Measurements from ENCODE around the gene SLN.

The SLN gene

GRCh38 chr11:107719073-107719472 is 7.2 kb upstream of the SLN start:
- no peak for TF ChIP-seq CTCF (IDR thresholded peaks at IDR 0.05)
- H3K4me1 ChIP-seq (ENCODE audit: control insufficient read depth in 1 of 2, insufficient read depth in 1 of 2, low read depth in 1 of 2, low read length in 1 of 2), result no peaks in the 10 kb centered on the region
- H3K27ac ChIP-seq, result no peak overlapping the region
- no peak overlapping the region for H3K4me3 ChIP-seq (ENCODE audit: low read depth in 1 of 2, low read length in 1 of 2)
- H3K27me3 ChIP-seq, result peaks cover 16% of the 10 kb centered on the region
- H3K36me3 ChIP-seq, result no peaks in the 10 kb centered on the region
- H3K9me3 ChIP-seq, result no peaks in the 10 kb centered on the region

DNA sequence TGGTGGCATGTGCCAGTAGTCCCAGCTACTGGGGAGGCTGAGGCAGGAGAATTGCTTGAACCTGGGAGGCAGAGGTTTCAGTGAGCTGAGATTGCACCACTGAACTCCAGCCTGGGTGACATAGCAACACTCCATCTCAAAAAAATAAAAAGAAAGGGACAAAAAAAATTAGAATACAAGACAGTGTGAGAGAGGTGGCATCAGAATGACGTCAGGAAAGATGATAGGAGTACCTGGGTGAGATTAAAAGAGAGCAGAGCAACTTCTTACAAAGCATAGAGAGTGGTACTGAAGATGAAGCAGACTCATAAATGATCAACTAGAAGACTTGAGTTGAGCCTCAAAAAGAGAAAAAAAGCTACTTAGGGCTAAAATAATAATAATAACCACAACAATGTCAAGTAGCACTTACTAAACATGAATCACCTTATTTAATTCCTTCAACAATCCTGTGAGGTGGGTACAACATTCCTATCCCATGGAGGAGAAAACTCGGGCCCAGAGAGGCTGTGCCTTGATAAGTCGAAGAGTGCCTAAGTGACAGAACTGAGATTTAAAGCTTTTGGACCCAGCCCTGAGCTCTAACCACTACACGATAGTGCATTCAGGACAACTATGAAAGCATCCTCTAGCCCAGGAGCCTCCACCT is 5.2 kb upstream of the SLN start:
- peaks cover 23% of the 10 kb centered on the region for H3K27me3 ChIP-seq
- H3K4me3 ChIP-seq (ENCODE audit: low read depth in 1 of 2, low read length in 1 of 2), result no peak overlapping the region
- H3K9me3 ChIP-seq, result no peaks in the 10 kb centered on the region
- H3K27ac ChIP-seq, result no peak overlapping the region
- no peaks in the 10 kb centered on the region for H3K36me3 ChIP-seq
- H3K4me1 ChIP-seq (ENCODE audit: control insufficient read depth in 1 of 2, insufficient read depth in 1 of 2, low read depth in 1 of 2, low read length in 1 of 2), result no peaks in the 10 kb centered on the region
- TF ChIP-seq CTCF (IDR thresholded peaks at IDR 0.05), result no peak

DNA sequence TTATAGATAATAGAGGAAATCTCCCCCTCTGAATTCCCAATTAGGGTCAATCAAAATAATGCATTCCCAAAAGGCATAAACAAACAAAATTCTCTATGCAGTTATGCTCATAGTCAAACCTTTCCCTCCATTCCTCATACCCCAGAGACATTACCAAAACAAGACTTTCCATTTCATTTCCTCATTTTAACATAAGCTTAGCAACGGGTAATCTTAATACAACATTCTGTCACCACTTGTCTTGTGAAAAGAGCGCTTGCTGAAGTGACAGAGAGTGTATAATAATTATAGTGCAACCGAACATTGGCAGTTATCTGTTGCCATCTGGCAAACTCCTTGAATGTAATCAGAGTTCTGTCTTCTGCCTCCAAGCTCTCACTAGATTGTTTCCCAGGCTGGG is 1.2 kb upstream of the SLN start:
- Histone ChIP-seq H3K9me3 (no peaks in the 10 kb centered on the region), H3K27ac (no peak overlapping the region), H3K4me3 (ENCODE audit: low read depth in 1 of 2, low read length in 1 of 2) (no peak overlapping the region), H3K36me3 (no peaks in the 10 kb centered on the region), H3K4me1 (ENCODE audit: control insufficient read depth in 1 of 2, insufficient read depth in 1 of 2, low read depth in 1 of 2, low read length in 1 of 2) (no peaks in the 10 kb centered on the region), H3K27me3 (peaks cover 34% of the 10 kb centered on the region)
- TF ChIP-seq CTCF (IDR thresholded peaks at IDR 0.05), result no peak

GRCh38 chr11:107710301-107710700 is 1.6 kb downstream of the SLN start:
- no peaks in the 10 kb centered on the region for H3K9me3 ChIP-seq
- H3K27me3 ChIP-seq, result peaks cover 41% of the 10 kb centered on the region
- H3K4me1 ChIP-seq (ENCODE audit: control insufficient read depth in 1 of 2, insufficient read depth in 1 of 2, low read depth in 1 of 2, low read length in 1 of 2), result no peaks in the 10 kb centered on the region
- TF ChIP-seq CTCF (IDR thresholded peaks at IDR 0.05), result no peak
- H3K4me3 ChIP-seq (ENCODE audit: low read depth in 1 of 2, low read length in 1 of 2), result no peak overlapping the region
- no peak overlapping the region for H3K27ac ChIP-seq
- H3K36me3 ChIP-seq, result no peaks in the 10 kb centered on the region

- H3K9me3 ChIP-seq, result no peaks in the 10 kb centered on the region
- no peaks in the 10 kb centered on the region for H3K4me1 ChIP-seq (ENCODE audit: control insufficient read depth in 1 of 2, insufficient read depth in 1 of 2, low read depth in 1 of 2, low read length in 1 of 2)
- H3K27ac ChIP-seq, result no peak overlapping the region
- no peak for TF ChIP-seq CTCF (IDR thresholded peaks at IDR 0.05)
- no peaks in the 10 kb centered on the region for H3K36me3 ChIP-seq
- H3K4me3 ChIP-seq (ENCODE audit: low read depth in 1 of 2, low read length in 1 of 2), result no peak overlapping the region
- peaks cover 40% of the 10 kb centered on the region for H3K27me3 ChIP-seq
Observed at GRCh38 chr11:107708792-107709191, 3.1 kb downstream of the SLN start.
